HK-2 (cell line): ENCODE measurements around the gene HOXC13.
A peak's percentile ranks its signal among the peaks of the same experiment; 100 is the strongest.

ENCODE experiments used
- DNase-seq: peaks from one replicate; pipeline ENCODE4 v3.0.0-alpha.2; 2018; ENCODE audit not compliant: unreplicated experiment

Gene HOXC13

DNA sequence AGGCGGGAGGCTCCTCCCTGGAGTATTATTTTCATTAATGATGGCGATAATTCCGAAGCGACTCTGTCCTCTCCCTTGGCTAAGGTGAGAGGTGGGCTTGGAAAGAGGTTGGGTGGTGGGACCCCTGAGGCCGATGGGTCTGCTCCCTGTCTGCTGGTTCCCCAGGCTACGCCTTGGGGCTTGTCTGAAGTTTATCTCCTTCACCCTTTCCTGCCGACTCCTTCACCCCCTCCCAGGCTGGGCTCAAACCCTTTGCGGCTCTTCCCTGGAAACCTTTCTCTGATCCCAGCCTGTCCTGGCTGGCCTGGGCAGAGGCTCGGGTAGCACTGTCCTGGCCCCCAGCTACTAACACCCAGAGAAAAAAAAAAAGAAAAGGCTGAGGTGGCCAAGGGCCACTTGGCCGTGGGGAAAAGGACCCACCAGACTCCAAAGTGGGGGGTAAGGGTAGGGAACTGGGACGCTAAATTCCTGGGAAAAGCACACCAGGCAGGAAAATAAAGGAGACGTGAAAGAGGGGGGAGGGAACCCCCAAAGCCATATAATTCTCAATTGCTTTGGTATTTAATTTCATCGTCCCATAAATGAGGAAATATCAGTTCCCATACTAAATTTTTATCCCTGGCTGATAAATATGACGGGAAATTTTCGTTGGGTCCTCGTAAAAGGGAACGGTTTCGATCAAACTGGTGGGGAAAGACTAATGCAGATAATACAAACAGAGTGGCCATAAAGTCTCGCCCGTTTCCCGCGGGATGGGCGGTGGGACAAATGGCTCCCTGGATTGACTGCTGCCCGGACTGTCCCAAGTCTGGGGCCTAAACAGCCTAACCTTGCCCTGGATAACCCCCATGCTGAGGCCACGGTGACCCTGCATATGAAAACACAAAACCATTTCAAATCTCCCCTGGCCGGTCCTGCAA, 44.3 kb downstream of the HOXC13 start:
- DNase-seq, result no peak

DNA sequence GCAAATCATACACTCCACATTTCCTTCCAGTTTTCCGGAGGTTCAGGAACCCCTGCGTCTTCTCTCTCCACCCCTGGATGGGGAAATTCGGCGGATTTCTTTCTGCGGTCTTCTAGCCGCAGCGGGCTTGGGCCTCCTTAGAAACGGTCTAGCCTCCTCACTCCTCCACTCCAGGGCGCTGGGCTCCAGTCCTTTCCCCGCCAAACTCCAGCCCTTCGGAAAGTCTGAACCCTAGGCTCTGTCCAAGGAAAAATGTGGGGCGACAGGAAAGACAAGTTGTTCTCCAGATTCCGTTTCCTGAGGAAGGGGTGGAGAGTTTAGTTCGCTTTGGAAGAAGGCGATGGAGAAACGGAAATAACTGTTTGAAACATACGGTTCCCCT, 44.9 kb downstream of the HOXC13 start:
- no peak for DNase-seq

GRCh38 chr12:53983950-53984572, 45.4 kb downstream of the HOXC13 start:
- DNase-seq, result no peak

DNA sequence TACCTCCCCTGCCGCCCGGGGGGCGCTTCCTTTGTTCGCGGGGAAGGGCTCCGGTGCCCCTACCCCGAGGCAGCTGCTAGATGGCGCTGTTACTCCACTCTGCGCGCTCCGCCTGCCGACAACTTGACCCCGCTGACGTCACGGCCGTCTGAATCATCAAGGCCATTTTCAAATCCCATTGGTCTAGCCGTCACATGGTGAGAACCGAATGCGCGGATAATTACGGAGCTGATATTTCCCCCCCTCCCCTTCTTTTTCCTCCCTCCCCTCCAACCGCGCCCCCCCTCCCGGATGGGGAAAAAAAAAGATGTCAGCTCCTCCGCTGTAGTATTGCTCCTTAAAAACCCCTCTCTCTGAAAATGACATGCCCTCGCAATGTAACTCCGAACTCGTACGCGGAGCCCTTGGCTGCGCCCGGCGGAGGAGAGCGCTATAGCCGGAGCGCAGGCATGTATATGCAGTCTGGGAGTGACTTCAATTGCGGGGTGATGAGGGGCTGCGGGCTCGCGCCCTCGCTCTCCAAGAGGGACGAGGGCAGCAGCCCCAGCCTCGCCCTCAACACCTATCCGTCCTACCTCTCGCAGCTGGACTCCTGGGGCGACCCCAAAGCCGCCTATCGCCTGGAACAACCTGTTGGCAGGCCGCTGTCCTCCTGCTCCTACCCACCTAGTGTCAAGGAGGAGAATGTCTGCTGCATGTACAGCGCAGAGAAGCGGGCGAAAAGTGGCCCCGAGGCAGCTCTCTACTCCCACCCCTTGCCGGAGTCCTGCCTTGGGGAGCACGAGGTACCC, 46.5 kb downstream of the HOXC13 start, which contains the start of gene HOXC10:
Gene HOXC10, plus strand, starts transcription at position 246 of the 791 bp plus-strand sequence. Its CDS starts 114 bp downstream, at position 360.
- DNase-seq, result peak; percentile 93

GRCh38 chr12:53985692-53985993, 47.0 kb downstream of the HOXC13 start:
- no peak for DNase-seq

GRCh38 chr12:53985994-53986685, 47.5 kb downstream of the HOXC13 start:
- DNase-seq, result peak; percentile 68

DNA sequence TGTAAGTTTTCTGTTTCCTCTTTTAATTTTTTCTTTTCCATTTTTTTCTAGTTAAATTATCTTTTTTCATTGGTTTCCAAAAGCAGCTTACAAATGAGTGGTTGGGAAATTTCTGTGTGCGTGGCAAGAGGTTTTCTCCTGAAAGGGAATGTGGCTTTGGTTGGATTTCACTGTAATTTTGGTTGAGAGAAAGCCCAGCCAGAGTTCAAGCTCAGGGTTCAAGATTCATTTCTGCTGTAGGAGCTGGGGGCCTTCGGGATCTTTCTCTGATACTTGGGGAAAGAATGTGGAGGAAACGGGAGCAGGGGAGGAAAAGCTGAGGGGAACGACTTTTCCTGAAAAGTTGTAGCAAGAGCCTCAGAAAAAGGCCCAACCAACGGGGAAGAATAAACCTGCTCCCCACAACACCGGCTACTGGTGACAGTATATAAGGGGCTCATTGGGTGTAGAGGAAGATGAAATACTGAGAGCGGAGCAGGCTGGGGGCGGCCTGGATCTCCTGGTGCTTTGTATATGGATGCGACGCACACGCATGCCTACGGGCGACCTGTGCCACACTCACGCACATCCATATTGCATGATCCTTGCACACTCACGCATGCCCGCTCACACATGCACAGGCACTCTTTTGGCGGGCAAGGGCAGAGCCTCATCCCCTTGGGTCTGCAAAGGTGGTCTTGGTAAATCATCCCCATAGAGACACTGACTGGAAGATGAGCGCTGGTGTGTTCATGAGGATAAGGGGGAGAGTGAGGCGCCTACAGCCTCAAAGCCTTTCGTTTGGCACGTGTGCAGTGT, 48.3 kb downstream of the HOXC13 start:
- DNase-seq, result no peak

DNA sequence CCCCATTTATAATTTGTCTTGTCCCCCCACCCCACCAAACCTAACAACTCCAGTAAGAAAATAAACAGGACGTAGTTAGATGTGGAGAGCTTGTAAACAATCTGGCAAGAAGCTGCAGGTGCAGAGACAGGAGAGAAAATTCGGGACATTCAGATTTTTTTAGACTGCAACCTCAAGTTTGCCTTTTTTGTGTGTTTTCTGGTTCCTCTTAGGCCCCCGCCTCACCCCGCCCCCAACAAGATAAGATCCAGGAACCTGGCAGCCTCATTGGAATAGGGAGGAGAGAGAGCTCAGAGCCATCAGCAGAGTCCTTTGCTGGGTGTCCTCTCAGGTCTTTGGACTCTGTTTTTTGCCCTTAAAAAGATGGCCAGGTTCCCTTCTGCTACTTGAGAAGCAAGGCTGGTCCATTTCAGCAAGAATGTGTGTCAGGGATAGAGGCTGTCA, 49.2 kb downstream of the HOXC13 start:
- no peak for DNase-seq

DNA sequence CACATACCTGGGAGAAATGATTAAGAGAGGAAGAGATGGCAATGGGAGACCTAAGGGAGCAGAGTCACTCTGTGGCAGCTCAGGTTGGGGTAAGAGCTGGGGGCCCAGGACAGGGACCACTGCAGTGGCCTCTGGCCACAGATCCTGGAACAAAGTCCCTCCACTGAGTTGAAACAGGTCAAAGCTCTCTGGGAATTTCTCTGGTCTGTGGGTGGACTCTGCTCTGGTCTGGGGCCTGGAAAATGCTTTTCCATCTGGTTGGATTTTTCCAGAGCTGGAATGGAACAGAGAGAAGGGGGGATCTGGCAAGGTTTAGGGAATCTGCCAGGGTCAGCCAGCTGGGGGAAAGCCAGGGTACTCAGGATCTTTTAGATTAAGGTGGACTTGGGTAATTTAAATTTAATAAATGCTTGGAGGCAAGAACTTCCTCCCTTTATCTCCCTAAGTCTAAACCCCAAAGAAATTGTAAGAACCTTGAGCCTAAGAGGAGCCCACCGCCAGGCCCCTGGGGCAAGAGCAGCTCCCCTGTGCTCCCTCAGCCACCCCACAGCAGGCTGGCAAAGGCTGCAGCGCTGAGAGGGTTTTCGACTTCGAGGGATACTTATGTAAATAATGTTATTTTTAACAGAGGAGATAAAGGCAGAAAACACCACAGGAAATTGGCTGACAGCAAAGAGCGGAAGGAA, 50.1 kb downstream of the HOXC13 start:
- DNase-seq, result no peak

- DNase-seq, result no peak
Measured at GRCh38 chr12:53989227-53990113, 50.8 kb downstream of the HOXC13 start.

DNA sequence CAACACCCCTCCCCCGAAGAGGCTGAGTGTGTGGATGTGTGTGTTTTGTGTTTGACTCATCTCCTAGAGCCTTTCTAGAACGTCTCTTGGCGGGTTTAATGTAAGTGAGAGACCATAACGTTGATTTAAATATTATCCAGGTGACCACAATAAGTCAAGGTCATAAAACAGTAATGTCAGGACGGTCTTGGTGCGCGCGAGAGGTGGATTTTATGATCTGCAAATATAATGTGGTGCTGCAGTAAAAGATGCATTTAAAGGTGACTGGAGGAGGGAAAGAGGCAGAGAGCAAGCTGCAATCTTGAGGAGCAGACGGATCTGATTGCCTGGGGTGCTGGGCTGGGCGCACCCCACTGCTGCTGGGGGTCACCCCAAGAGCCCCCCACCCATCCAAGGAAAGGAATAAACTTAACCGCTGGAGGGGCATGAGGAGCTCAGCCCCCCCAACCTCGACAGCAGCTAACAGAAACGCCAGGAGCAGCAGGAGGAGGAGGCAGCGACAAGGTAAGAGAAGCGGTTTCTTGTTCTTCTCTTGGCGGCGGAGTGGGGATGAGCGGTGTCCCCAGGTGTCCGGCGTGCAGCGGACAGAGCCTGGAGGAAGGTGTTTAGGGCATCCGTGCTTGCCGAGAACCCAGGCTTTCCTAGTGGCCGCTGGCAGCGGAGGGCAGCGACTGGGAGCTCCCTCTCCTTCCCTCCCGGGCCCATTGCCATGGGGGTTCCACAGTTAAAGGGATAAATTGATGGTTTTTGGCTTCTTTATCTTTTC, 51.9 kb downstream of the HOXC13 start:
- DNase-seq, result no peak

GRCh38 chr12:53991077-53991460, 52.4 kb downstream of the HOXC13 start:
- no peak for DNase-seq

GRCh38 chr12:53992377-53992889, 53.8 kb downstream of the HOXC13 start:
- DNase-seq, result no peak

- DNase-seq, result no peak
Measured at GRCh38 chr12:53993162-53994008, 54.8 kb downstream of the HOXC13 start.

DNA sequence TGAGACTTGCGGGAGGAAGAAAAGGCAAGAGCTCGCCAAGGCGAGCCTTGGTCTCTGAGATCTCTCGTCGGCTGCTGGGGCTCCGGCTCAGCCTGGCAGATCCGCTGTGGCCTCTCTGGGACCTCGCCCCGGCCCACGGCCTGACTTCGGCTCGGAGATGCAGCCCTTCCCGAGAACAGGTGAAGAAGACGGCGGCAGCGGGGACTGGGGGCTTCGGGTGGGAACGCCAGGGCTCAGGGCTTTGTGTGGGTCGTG, 55.3 kb downstream of the HOXC13 start:
- no peak for DNase-seq

- peak; percentile 57 for DNase-seq
Measured at GRCh38 chr12:53994264-53995001, 55.8 kb downstream of the HOXC13 start.

DNA sequence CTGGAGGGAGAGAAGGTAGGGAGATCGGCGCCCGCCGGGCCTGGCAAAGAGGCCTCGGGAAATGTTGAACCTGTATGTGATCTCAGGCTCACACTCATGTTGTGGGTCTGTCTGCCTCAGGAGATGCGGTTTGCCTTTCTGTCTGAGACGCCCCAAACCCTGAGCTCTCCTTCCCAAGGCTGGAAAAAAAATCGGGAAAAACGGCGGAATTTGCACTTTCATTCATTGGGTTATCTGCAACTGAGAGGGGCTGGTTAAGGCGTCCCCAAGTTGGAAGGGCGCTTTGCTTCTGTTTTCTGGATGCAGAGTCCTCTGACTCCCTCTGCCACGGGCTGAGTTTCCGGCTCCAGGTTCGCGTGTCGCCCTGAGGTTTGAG, 56.4 kb downstream of the HOXC13 start:
- DNase-seq, result no peak
